DOHH2 (cell line): ENCODE data around the gene CLCN1.

ENCODE experiments used
- CTCF ChIP-seq: fragments of 200-600 bp; sonication (generic); IDR thresholded peaks from one replicate; pipeline ENCODE4 v1.5.1; 2014; ENCODE audit warnings: antibody characterized with exemption, mild to moderate bottlenecking, low read depth, low read length; ENCODE audit not compliant: poor library complexity, severe bottlenecking
- EZH2phosphoT487 ChIP-seq: fragments of 200-600 bp; sonication (generic); IDR thresholded peaks from 2 replicates; pipeline ENCODE4 v1.6.1; 2017; ENCODE audit warnings: borderline replicate concordance, mild to moderate bottlenecking, antibody characterized with exemption, low read length, moderate library complexity, mixed read lengths

- TF ChIP-seq CTCF (no peak), EZH2phosphoT487 (no peak)
Measured at GRCh38 chr7:143391462-143392404, 75.8 kb downstream of the CLCN1 start.
